Measurements from ENCODE around the gene ARFGAP2. TPM values are rescaled to one million over a fixed set of nuclear protein-coding genes. Genes with fewer than 3 reads are reported as not detected.

ARFGAP2 gene
- total and polyA plus RNA-seq, 2 of the 8 experiments (the other 6 are each of a cell fraction or from before 2014, with no cell fraction given): 50.2 to 64.0 TPM

DNA sequence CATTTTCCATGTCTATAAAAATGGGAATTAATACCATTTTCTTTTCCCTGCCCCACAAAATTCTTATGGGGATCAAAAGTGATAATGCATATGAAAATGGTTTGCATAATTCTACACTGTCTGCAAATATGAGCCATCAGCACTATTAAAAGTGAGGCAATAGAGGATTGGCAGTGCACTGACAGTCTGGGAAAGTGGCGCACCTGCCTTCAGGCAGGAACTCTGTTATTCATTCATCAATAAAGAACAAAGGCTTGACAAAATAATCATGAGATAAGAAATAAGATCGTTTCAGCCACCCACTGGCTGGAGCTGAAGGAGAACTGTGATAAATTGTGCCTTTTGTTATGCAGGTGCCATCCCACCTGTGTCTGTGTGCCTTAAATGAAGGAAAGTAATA lies 49.5 kb downstream of the ARFGAP2 start:
- Histone ChIP-seq H3K79me2 (ENCODE audit: control insufficient read depth in 1 of 2, insufficient read depth in 2 of 2, low read length in 2 of 2) (no peaks in the 10 kb centered on the region), H3K36me3 (ENCODE audit: control insufficient read depth in 2 of 4, insufficient read depth in 4 of 4, low read length in 3 of 4) (no peaks in the 10 kb centered on the region), H4K20me1 (replicated peaks in 1 of 2; ENCODE audit: control insufficient read depth in 1 of 2, insufficient read depth in 2 of 2, low read length in 2 of 2) (no peaks in the 10 kb centered on the region), H3K23ac (ENCODE audit: insufficient read length) (no peak overlapping the region), H4K91ac (replicated peaks; ENCODE audit: insufficient read length, low read length) (no peak overlapping the region), H2AFZ (ENCODE audit: low read length) (no peak overlapping the region), H3K4ac (replicated peaks; ENCODE audit: insufficient read length, low read depth, low read length) (no peak overlapping the region), H3K23me2 (ENCODE audit: low read depth, low read length) (no peaks in the 10 kb centered on the region), H2BK20ac (ENCODE audit: low read length) (no peak overlapping the region), H3K4me3 (ENCODE audit: extremely low read depth in 1 of 4, insufficient read depth in 2 of 4, low read depth in 3 of 4, low read length in 4 of 4) (no peak overlapping the region), H3K14ac (ENCODE audit: insufficient read length) (no peak overlapping the region), H3K9me3 (ENCODE audit: insufficient read depth in 2 of 2, low read depth in 1 of 2, low read length in 1 of 2) (no peaks in the 10 kb centered on the region), H3K79me1 (ENCODE audit: low read depth, low read length) (no peaks in the 10 kb centered on the region), H2BK120ac (replicated peaks; ENCODE audit: low read depth, low read length) (no peak overlapping the region), H3K18ac (ENCODE audit: extremely low read depth, low read length) (no peak overlapping the region; the same call in 1 of the 2 replicates), H3K27me3 (replicated peaks in 1 of 4; ENCODE audit: control insufficient read depth in 3 of 4, extremely low read depth in 1 of 4, insufficient read depth in 3 of 4, low read length in 3 of 4) (no peaks in the 10 kb centered on the region), H3K4me2 (ENCODE audit: insufficient read depth in 1 of 2, low read depth in 2 of 2, low read length in 2 of 2) (no peak overlapping the region), H2BK15ac (ENCODE audit: low read length) (no peak overlapping the region), H3K9ac (replicated peaks in 1 of 4; ENCODE audit: extremely low read depth in 1 of 4, low read depth in 3 of 4, low read length in 3 of 4) (no peak overlapping the region), H3K27ac (ENCODE audit: low read depth, low read length) (no peak overlapping the region), H2BK12ac (ENCODE audit: low read depth, low read length) (no peak overlapping the region), H4K8ac (ENCODE audit: extremely low read depth, insufficient read depth, low read length) (no peak overlapping the region), H2AK5ac (ENCODE audit: low read depth, low read length) (no peak overlapping the region), H4K5ac (ENCODE audit: insufficient read length, low read depth, low read length) (no peak overlapping the region), H2BK5ac (ENCODE audit: low read depth, low read length) (no peak overlapping the region), H3K56ac (replicated peaks; ENCODE audit: insufficient read length, low read depth, low read length) (no peak overlapping the region), H3K4me1 (replicated peaks in 1 of 4; ENCODE audit: control insufficient read depth in 3 of 4, insufficient read depth in 4 of 4, low read length in 3 of 4) (peaks cover 2 to 13% (median 7%) of the 10 kb centered on the region in 4 experiments; a peak in 5 of 7 replicates)
- TF ChIP-seq JUN (IDR thresholded peaks at IDR 0.05; ENCODE audit: low read depth, low read length) (no peak), PHF8 (conservative IDR thresholded peaks at IDR 0.05; ENCODE audit: low read depth, low read length) (no peak), RAD21 (IDR thresholded peaks at IDR 0.05 in 1 of 2, conservative IDR thresholded peaks at IDR 0.05 in 1 of 2; ENCODE audit: low read depth in 2 of 2, low read length in 2 of 2) (no peak)
- POLR2A ChIA-PET (ENCODE audit: partially characterized antibody): interaction anchor here (1.2 kb wide), 2 partner anchors 23 to 49 kb away, joined by 3 read pairs; no protein-coding TSS in a partner anchor
- FAIRE-seq: no peak
- DNase-seq (ENCODE audit: low read depth in 1 of 2, low spot score in 2 of 2): no peak
- CTCF ChIA-PET (ENCODE audit: partially characterized antibody): interaction anchor here (1.2 to 1.3 kb wide), 2 partner anchors 25 to 210 kb away, joined by 3 to 4 read pairs; no protein-coding TSS in a partner anchor
- 83% methylated on average over 2 of the region's 2 CpGs; no CpG with 5 or more reads in 1 of the 2 experiments for WGBS, 2 experiments (ENCODE audit: extremely low coverage in 1 of 2, insufficient coverage in 1 of 2, insufficient read length in 1 of 2, insufficient replicate concordance in 2 of 2, low coverage in 1 of 2, low lambda C conversion rate in 2 of 2, missing lambda C conversion rate in 1 of 2)
